SJSA1 (cell line): Measurements from ENCODE around the gene KIAA1549. TPM values are rescaled to one million over a fixed set of nuclear protein-coding genes. Genes with fewer than 3 reads are reported as not detected.
"Not testable (repeated sequence)": the region's sequence is repeated elsewhere in the genome, so short reads cannot be mapped to it uniquely, and the experiment has no call there.

Source experiments
- DNase-seq, 2 experiments: peaks; one replicate each; pipeline ENCODE4 v3.0.0-alpha.2; 2015 to 2020; ENCODE audit warnings: low spot score in 2 of 2, low read depth in 1 of 2
- H3K27ac ChIP-seq: fragments of 250-450 bp; sonication (Bioruptor Pico); 2 replicates; pipeline ENCODE4 v1.5.1; 2020; ENCODE audit warnings: mild to moderate bottlenecking, moderate library complexity
- H3K27me3 ChIP-seq: fragments of 250-450 bp; sonication (Bioruptor Pico); replicated peaks from 2 replicates; pipeline ENCODE4 v1.5.1; 2020; ENCODE audit warnings: mild to moderate bottlenecking, moderate library complexity
- H3K36me3 ChIP-seq: fragments of 250-450 bp; sonication (Bioruptor Pico); 2 replicates; pipeline ENCODE4 v1.5.1; 2020; ENCODE audit warnings: mild to moderate bottlenecking
- H3K4me1 ChIP-seq: fragments of 250-450 bp; sonication (Bioruptor Pico); replicated peaks from 2 replicates; pipeline ENCODE4 v1.6.1; 2021; ENCODE audit warnings: mild to moderate bottlenecking
- H3K4me3 ChIP-seq: fragments of 250-450 bp; sonication (Bioruptor Pico); 2 replicates; pipeline ENCODE4 v1.5.1; 2020; ENCODE audit warnings: mild to moderate bottlenecking
- H3K9me3 ChIP-seq: fragments of 250-450 bp; sonication (Bioruptor Pico); replicated peaks from 2 replicates; pipeline ENCODE4 v1.5.1; 2020; ENCODE audit warnings: mild to moderate bottlenecking
- total RNA-seq: library from RNA; depleted of rRNA; stranded (reverse); fragments of >200 nt; shearing (Covaris generic); gene quantifications from 2 replicates; pipeline ENCODE4 v1.2.3, GENCODE V29; 2014; rRNA removed

Gene KIAA1549
- total RNA-seq, 1 experiment from 2014 or later, result 0.95 TPM

DNA sequence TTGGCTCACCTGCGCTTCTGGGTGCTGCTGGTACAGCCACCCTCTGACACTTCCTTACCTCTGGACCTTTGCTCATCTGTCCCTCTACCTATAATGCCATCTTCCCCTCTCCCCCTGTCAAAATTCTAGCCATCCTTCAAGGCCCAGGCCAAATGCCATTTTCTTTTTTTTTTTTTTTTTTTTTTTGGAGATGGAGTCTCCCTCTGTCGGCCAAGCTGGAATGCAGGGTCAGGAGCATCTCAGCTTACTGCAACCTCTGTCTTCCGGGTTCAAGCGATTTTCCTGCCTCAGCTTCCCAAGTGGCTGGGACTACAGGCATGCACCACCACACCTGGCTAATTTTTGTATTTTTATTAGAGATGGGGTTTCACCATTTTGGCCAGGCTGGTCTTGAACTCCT is 184.1 kb downstream of the KIAA1549 start:
- H3K27me3 ChIP-seq, result not testable (repeated sequence)

DNA sequence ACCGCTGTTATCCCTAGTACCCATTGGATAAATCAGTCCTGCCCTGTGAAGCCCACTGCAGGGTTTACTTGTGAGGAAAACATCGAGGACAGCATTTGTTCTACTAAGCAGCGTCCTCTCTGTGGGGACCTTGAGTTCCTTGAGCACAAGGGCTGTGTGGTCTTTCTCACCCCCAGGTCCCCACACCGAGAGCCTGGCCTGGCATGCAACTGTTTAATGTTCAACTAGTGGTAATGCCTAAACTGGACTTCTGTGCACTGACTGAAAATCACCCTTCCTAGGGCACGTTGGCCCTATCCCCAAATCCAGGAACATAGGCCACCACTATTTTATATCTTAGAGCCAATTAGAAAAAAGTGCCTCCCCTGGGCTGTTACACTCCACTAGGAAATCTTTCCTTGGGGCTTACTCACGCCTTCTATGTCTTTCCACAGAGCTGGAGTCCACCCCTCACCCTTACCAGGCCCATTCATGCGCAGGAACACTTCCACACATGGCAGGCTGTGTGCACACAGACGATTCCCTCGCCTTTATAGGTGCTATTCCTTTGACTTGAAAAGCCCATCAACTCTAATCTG is 185.1 kb downstream of the KIAA1549 start:
- Histone ChIP-seq H3K9me3 (no peaks in the 10 kb centered on the region), H3K4me3 (no peak overlapping the region), H3K27ac (no peak overlapping the region), H3K27me3 (no peaks in the 10 kb centered on the region), H3K36me3 (no peaks in the 10 kb centered on the region), H3K4me1 (no peaks in the 10 kb centered on the region)
- no peak for DNase-seq

More for the DNA sequence above, 184.1 kb downstream of the KIAA1549 start:
- not testable (repeated sequence) for H3K4me3 ChIP-seq, DNase-seq, H3K27ac ChIP-seq, H3K36me3 ChIP-seq, H3K4me1 ChIP-seq, H3K9me3 ChIP-seq

DNA sequence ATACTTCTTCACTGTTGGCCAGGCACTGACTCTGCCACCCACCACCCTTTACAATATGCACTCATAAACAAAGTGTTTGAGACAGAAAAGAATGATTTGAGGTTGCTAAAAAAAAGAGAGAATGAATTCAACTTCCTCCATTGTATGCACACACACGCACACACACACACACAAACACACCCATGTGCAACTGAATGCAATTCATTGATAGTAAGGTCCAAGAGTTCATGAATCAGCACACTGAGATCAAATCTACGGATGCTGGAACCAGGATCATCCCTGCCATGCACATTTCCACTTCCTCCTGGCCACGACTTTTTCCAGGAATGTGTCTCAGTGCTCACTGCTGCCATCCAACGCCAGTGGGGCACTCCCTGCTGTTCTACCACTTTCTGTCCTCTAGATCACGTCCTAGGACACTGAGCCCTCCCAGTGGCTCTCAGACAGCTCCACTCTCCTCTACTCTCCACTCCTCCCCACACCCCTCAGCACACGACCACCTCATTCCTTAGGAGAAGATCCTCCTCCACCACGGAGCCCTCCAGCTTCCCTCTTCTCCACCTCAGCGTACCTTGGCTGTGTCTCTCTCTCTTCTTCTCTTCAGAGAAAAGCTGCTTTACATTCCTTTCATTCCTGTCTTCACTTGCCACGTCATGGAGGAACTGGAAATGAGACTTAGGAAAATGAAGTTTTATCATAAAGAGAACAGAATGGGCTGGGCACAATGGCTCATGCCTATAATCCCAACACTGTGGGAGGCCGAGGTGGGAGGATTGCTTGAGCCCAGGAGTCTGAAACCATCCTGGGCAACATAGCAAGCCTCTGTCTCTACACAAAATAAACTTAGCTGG is 195.4 kb downstream of the KIAA1549 start:
- H3K27me3 ChIP-seq, result no peaks in the 10 kb centered on the region
- no peak overlapping the region for H3K27ac ChIP-seq
- no peaks in the 10 kb centered on the region for H3K36me3 ChIP-seq
- H3K9me3 ChIP-seq, result no peaks in the 10 kb centered on the region
- no peaks in the 10 kb centered on the region; the same call in 1 of the 2 replicates for H3K4me1 ChIP-seq
- H3K4me3 ChIP-seq, result no peak overlapping the region
- peak in 1 of 2 experiments; percentile 15 for DNase-seq

DNA sequence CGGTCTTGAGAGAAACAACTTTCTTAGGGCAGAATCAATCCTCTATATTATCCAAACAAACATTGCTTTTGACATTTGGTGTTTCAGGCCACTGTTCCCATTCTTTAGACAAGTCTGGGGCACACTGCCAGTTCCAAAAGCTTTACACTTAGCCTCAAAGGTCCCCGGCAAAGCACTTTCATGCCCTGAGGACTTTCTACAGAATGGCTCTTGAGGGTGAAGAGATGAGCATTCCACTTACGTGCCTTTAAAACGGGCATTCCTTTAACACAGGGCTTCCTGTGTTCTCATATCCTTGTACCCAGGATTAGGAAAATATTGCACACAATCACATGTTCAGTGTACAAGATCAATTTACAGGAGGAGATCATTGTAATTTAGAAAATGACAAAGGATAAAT is 196.5 kb downstream of the KIAA1549 start:
- H3K4me3 ChIP-seq, result no peak overlapping the region
- no peaks in the 10 kb centered on the region for H3K9me3 ChIP-seq
- no peaks in the 10 kb centered on the region for H3K36me3 ChIP-seq
- H3K27me3 ChIP-seq, result no peaks in the 10 kb centered on the region
- H3K4me1 ChIP-seq, result no peaks in the 10 kb centered on the region; the same call in 1 of the 2 replicates
- H3K27ac ChIP-seq, result no peak overlapping the region
- DNase-seq, result no peak

Other genes starting within 250 kb of the KIAA1549 start
- not detected in 2 replicates for gene TMEM213, start 183.4 kb downstream of the KIAA1549 start, total RNA-seq
- gene ATP6V0A4, start 183.2 kb downstream of the KIAA1549 start, total RNA-seq, result 0.21 TPM in 1 of 2 replicates, not detected in the other
- 7.5 and 15.2 TPM in 2 replicates for gene ZC3HAV1L, start 54.7 kb upstream of the KIAA1549 start, total RNA-seq
- gene ZC3HAV1, start 128.3 kb upstream of the KIAA1549 start, total RNA-seq, result 24.2 and 27.4 TPM in 2 replicates
- 3.8 and 3.9 TPM in 2 replicates for gene UBN2, start 249.8 kb upstream of the KIAA1549 start, total RNA-seq